SK-N-SH treated with all-trans-retinoic acid at 6 μM for 48 hours (cell line): ENCODE measurements around the gene SMAD4.

Source experiments
- ATAC-seq: fragments of 200-7000 bp; cut with Tn5 transposase; 3 replicates; pipeline ENCODE4 v1.9.1; 2020; ENCODE audit warnings: mild to moderate bottlenecking, moderate library complexity
- ARNTL ChIP-seq: fragments of 450-650 bp; formaldehyde crosslinking; IDR thresholded peaks from 2 replicates; pipeline ENCODE4 v1.5.0; 2020; ENCODE audit warnings: low read depth, mild to moderate bottlenecking, moderate library complexity, borderline replicate concordance
- BACH2 ChIP-seq: fragments of 250-450 bp; sonication (Bioruptor Pico); IDR thresholded peaks from 2 replicates; pipeline ENCODE4 v1.9.0; 2021; ENCODE audit warnings: mild to moderate bottlenecking, borderline replicate concordance
- CREB5 ChIP-seq: fragments of 250-450 bp; sonication (Bioruptor Pico); IDR thresholded peaks from 2 replicates; pipeline ENCODE4 v1.5.1; 2020; ENCODE audit warnings: low read depth, mild to moderate bottlenecking, moderate library complexity
- CSRNP3 ChIP-seq: fragments of 250-450 bp; sonication (Bioruptor Pico); IDR thresholded peaks from 2 replicates; pipeline ENCODE4 v1.5.1; 2021; ENCODE audit warnings: mild to moderate bottlenecking, moderate library complexity
- GLIS3 ChIP-seq: fragments of 250-450 bp; sonication (Bioruptor Pico); IDR thresholded peaks from 2 replicates; pipeline ENCODE4 v1.5.0; 2020; ENCODE audit warnings: mild to moderate bottlenecking, moderate library complexity
- ISL1 ChIP-seq: fragments of 250-450 bp; sonication (Bioruptor Pico); IDR thresholded peaks from 2 replicates; pipeline ENCODE4 v2.1.2; 2022; ENCODE audit warnings: mild to moderate bottlenecking, moderate library complexity
- OSR1 ChIP-seq: fragments of 250-450 bp; sonication (Bioruptor Pico); IDR thresholded peaks from 2 replicates; pipeline ENCODE4 v1.8.0; 2022; ENCODE audit warnings: moderate library complexity, mild to moderate bottlenecking, inconsistent platforms
- PATZ1 ChIP-seq: fragments of 250-450 bp; sonication (Bioruptor Pico); IDR thresholded peaks from 2 replicates; pipeline ENCODE4 v1.8.0; 2020; ENCODE audit warnings: mild to moderate bottlenecking, moderate library complexity, borderline replicate concordance
- POU6F1 ChIP-seq: fragments of 250-450 bp; sonication (Bioruptor Pico); IDR thresholded peaks from 2 replicates; pipeline ENCODE4 v1.8.0; 2021; ENCODE audit warnings: low read depth, mild to moderate bottlenecking, moderate library complexity, borderline replicate concordance
- PPARA ChIP-seq: fragments of 250-450 bp; sonication (Bioruptor Pico); IDR thresholded peaks from 2 replicates; pipeline ENCODE4 v1.5.0; 2020; ENCODE audit warnings: mild to moderate bottlenecking, borderline replicate concordance
- RARB ChIP-seq: fragments of 250-450 bp; sonication (Bioruptor Pico); IDR thresholded peaks from 2 replicates; pipeline ENCODE4 v1.8.0; 2021; ENCODE audit warnings: mild to moderate bottlenecking, moderate library complexity
- TCF4 ChIP-seq: fragments of 250-450 bp; sonication (Bioruptor Pico); IDR thresholded peaks from 2 replicates; pipeline ENCODE4 v1.8.0; 2021; ENCODE audit warnings: mild to moderate bottlenecking, moderate library complexity, borderline replicate concordance
- TSHZ2 ChIP-seq: fragments of 250-450 bp; sonication (Bioruptor Pico); IDR thresholded peaks from 2 replicates; pipeline ENCODE4 v1.5.0; 2020; ENCODE audit warnings: mild to moderate bottlenecking, moderate library complexity
- ZFP3 ChIP-seq: fragments of 250-450 bp; sonication (Bioruptor Pico); IDR thresholded peaks from 2 replicates; pipeline ENCODE4 v1.5.0; 2020; ENCODE audit warnings: mild to moderate bottlenecking, moderate library complexity
- ZNF565 ChIP-seq: fragments of 450-650 bp; formaldehyde crosslinking; conservative IDR thresholded peaks from 2 replicates; pipeline ENCODE4 v1.5.0; 2020; ENCODE audit warnings: low read depth, mild to moderate bottlenecking, moderate library complexity
- ZNF70 ChIP-seq: fragments of 450-650 bp; formaldehyde crosslinking; IDR thresholded peaks from 2 replicates; pipeline ENCODE4 v1.5.0; 2020; ENCODE audit warnings: mild to moderate bottlenecking, moderate library complexity

SMAD4 gene

GRCh38 chr18:51091270-51091669, 61.3 kb downstream of the SMAD4 start:
- ATAC-seq = peak; percentile 43

GRCh38 chr18:51092117-51092516, 62.1 kb downstream of the SMAD4 start:
- ATAC-seq = peak; percentile 51
- TF ChIP-seq ZNF70 (CRISPR knock-in tag) (no peak), PPARA (CRISPR knock-in tag) (no peak), POU6F1 (CRISPR knock-in tag) (no peak), PATZ1 (CRISPR knock-in tag) (no peak), ISL1 (no peak), ZNF565 (no peak), GLIS3 (no peak), ZFP3 (CRISPR knock-in tag) (no peak), TSHZ2 (CRISPR knock-in tag) (no peak), CREB5 (CRISPR knock-in tag) (no peak), BACH2 (CRISPR knock-in tag) (no peak)

More at GRCh38 chr18:51091270-51091669, 61.3 kb downstream of the SMAD4 start:
- no peak for TF ChIP-seq CREB5 (CRISPR knock-in tag)
- no peak for TF ChIP-seq OSR1
- TF ChIP-seq ZNF70 (CRISPR knock-in tag) = no peak
- no peak for TF ChIP-seq PPARA (CRISPR knock-in tag)
- no peak for TF ChIP-seq ARNTL (CRISPR knock-in tag)
- no peak for TF ChIP-seq TCF4
- no peak for TF ChIP-seq TSHZ2 (CRISPR knock-in tag)
- TF ChIP-seq CSRNP3 = no peak
- no peak for TF ChIP-seq RARB (CRISPR knock-in tag)
- no peak for TF ChIP-seq ZFP3 (CRISPR knock-in tag)
